A549 treated with GW870086 at 1 μM for 4 hours (cell line): ENCODE measurements around the gene TCL1B. TPM values are rescaled to one million over a fixed set of nuclear protein-coding genes. Genes with fewer than 3 reads are reported as not detected.

Experiments
- total RNA-seq: library from RNA; stranded (reverse); fragments of 200-300 nt; extraction: Qiagen RNA extraction; gene quantifications from 5 replicates; pipeline ENCODE4 v1.2.3, GENCODE V29; 2022; ENCODE audit warnings: low read depth

The TCL1B gene, protein sequence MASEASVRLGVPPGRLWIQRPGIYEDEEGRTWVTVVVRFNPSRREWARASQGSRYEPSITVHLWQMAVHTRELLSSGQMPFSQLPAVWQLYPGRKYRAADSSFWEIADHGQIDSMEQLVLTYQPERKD
- total RNA-seq: not detected in 5 replicates

GRCh38 chr14:95685978-95686922 is at the start of gene TCL1B:
Gene TCL1B, plus strand, starts transcription at chr14:95686426. Its CDS starts 42 bp downstream, at chr14:95686468.

DNA sequence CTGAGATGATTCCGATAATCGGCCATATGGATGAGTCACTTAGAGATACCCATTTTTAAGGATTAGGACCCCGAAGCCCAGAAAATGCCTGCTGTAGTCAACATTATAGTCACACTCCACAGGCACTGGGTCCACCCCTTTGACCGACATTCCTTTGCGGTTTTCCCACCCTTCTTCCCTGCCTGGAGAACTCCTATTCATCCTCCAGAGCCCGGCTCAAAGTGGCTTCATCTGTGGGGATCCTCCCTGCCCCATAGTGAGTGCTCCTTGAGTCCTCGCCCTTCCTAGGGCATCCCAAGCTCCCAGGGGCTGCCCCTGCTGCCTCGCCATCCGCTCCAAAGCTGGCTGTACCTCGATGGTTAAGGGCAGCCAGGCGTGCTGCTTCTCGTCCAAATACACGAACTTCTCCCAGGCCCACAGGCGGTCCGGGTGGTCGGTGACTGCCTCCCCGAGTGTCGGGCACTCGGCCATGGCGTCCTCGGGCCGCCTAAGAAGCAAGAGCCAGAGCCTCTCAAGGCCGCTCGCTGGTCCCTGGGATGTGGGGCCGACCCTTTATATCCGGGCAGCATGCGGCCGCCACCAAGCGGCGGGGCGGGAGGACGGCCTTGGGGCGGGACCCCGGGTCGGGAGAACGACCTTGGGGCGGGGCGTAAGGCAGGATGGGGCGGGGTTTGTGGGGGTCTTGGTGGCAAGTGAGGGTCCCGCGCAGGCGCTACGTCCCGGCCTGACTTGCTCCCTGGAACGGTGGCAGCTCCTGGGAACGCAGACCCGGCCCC is 27.6 kb downstream of the TCL1B start, which contains the start of gene TCL1A:
Gene TCL1A (minus strand): TSS at position 530 of the 776 bp plus-strand sequence. CDS start 59 bp downstream, at position 471.

Other genes with a start within 250 kb of the TCL1B start
- gene SYNE3, start 169.8 kb upstream of the TCL1B start, total RNA-seq: 0.25 to 1.0 TPM (median 0.71 TPM) in 5 replicates
- 48.3 to 76.6 TPM (median 69.8 TPM) in 5 replicates for gene GLRX5, start 151.4 kb upstream of the TCL1B start, total RNA-seq
- gene TCL1A, start 27.7 kb downstream of the TCL1B start, total RNA-seq: not detected in 5 replicates
- not detected in 5 replicates for gene TUNAR, start 190.4 kb downstream of the TCL1B start, total RNA-seq